Activated CD4-positive, alpha-beta T cell treated with anti-CD3 and anti-CD28 coated beads for 24 hours (primary cell): ENCODE measurements around the gene CLEC11A.
"Not testable (repeated sequence)": the region's sequence is repeated elsewhere in the genome, so short reads cannot be mapped to it uniquely, and the experiment has no call there.

Experiments
- DNase-seq, 2 donors: peaks; one replicate each; pipeline ENCODE4 v3.0.0-alpha.2; 2020; ENCODE audit warnings: low read depth in 2 of 2

Gene CLEC11A

GRCh38 chr19:50756244-50756643, 33.1 kb downstream of the CLEC11A start:
- DNase-seq: not testable (repeated sequence)

- DNase-seq: not testable (repeated sequence)
Observed at GRCh38 chr19:50757624-50758023, 34.5 kb downstream of the CLEC11A start.

GRCh38 chr19:50759076-50759475, 35.9 kb downstream of the CLEC11A start:
- not testable (repeated sequence) for DNase-seq

- DNase-seq: no peak
Observed at GRCh38 chr19:50759886-50760285, 36.7 kb downstream of the CLEC11A start.

GRCh38 chr19:50761501-50761900, 38.3 kb downstream of the CLEC11A start:
- DNase-seq: not testable (repeated sequence)

GRCh38 chr19:50763521-50763920, 40.4 kb downstream of the CLEC11A start:
- not testable (repeated sequence) for DNase-seq

GRCh38 chr19:50764409-50764808, 41.2 kb downstream of the CLEC11A start:
- DNase-seq: no peak

- DNase-seq: not testable (repeated sequence)
Observed at GRCh38 chr19:50766746-50767145, 43.6 kb downstream of the CLEC11A start.

GRCh38 chr19:50767263-50767662, 44.1 kb downstream of the CLEC11A start:
- DNase-seq: not testable (repeated sequence)

GRCh38 chr19:50768277-50768676, 45.1 kb downstream of the CLEC11A start:
- DNase-seq: no peak

GRCh38 chr19:50770164-50770563, 47.0 kb downstream of the CLEC11A start, which contains the start of gene GPR32:
TSS of gene GPR32 (plus strand) at chr19:50770464. CDS start at chr19:50770601, 137 bp downstream.
- DNase-seq: not testable (repeated sequence)

GRCh38 chr19:50770888-50771287, 47.7 kb downstream of the CLEC11A start:
- no peak for DNase-seq

- DNase-seq: no peak
Observed at GRCh38 chr19:50772476-50772875, 49.3 kb downstream of the CLEC11A start.

- not testable (repeated sequence) for DNase-seq
Observed at GRCh38 chr19:50772912-50773311, 49.7 kb downstream of the CLEC11A start.

GRCh38 chr19:50773454-50773853, 50.3 kb downstream of the CLEC11A start:
- DNase-seq: not testable (repeated sequence)
